MM.1S (cell line): ENCODE data around the gene ERO1B.

Experiments
- DNase-seq: peaks from one replicate; pipeline ENCODE4 v3.0.0-alpha.2; 2015
- H2AFZ ChIP-seq: fragments of 300-600 bp; sonication (generic); 2 replicates; pipeline ENCODE4 v1.6.0; 2016; ENCODE audit warnings: antibody characterized with exemption, low read length
- H3F3A ChIP-seq: fragments of 300-600 bp; sonication (generic); 2 replicates; pipeline ENCODE4 v1.6.1; 2016; ENCODE audit warnings: mild to moderate bottlenecking, antibody characterized with exemption, low read length, moderate library complexity, mixed read lengths; ENCODE audit not compliant: insufficient read depth
- H3K27ac ChIP-seq: fragments of 300-600 bp; sonication (generic); 2 replicates; pipeline ENCODE4 v1.5.1; 2016; ENCODE audit warnings: mild to moderate bottlenecking, low read length
- H3K27me3 ChIP-seq: fragments of 300-600 bp; sonication (generic); replicated peaks from 2 replicates; pipeline ENCODE4 v1.6.0; 2016; ENCODE audit warnings: low read length; ENCODE audit not compliant: insufficient read depth
- H3K36me3 ChIP-seq: fragments of 300-600 bp; sonication (generic); replicated peaks from 2 replicates; pipeline ENCODE4 v1.6.1; 2016; ENCODE audit warnings: mild to moderate bottlenecking, low read length, mixed read lengths; ENCODE audit not compliant: insufficient read depth
- H3K4me1 ChIP-seq: fragments of 300-600 bp; sonication (generic); 2 replicates; pipeline ENCODE4 v1.6.1; 2016; ENCODE audit warnings: low read length, mixed read lengths
- H3K4me2 ChIP-seq: fragments of 300-600 bp; sonication (generic); 2 replicates; pipeline ENCODE4 v1.6.0; 2016; ENCODE audit warnings: low read depth, low read length
- H3K4me3 ChIP-seq: fragments of 300-600 bp; sonication (generic); 2 replicates; pipeline ENCODE4 v1.5.1; 2016; ENCODE audit warnings: low read length, mixed read lengths
- H3K79me2 ChIP-seq: fragments of 300-600 bp; sonication (generic); 2 replicates; pipeline ENCODE4 v1.6.1; 2016; ENCODE audit warnings: mixed run types, low read length, mixed read lengths
- H3K9ac ChIP-seq: fragments of 300-600 bp; sonication (generic); 2 replicates; pipeline ENCODE4 v1.6.1; 2016; ENCODE audit warnings: low read length, mixed read lengths
- H3K9me2 ChIP-seq: fragments of 300-600 bp; sonication (generic); replicated peaks from 2 replicates; pipeline ENCODE4 v1.6.1; 2016; ENCODE audit warnings: mild to moderate bottlenecking, low read length, mixed read lengths; ENCODE audit not compliant: insufficient read depth
- H3K9me3 ChIP-seq: fragments of 300-600 bp; sonication (generic); replicated peaks from 2 replicates; pipeline ENCODE4 v1.6.1; 2016; ENCODE audit warnings: mild to moderate bottlenecking, low read length, mixed read lengths; ENCODE audit not compliant: insufficient read depth
- H4K20me1 ChIP-seq: fragments of 300-600 bp; sonication (generic); 2 replicates; pipeline ENCODE4 v1.6.1; 2016; ENCODE audit warnings: mild to moderate bottlenecking, low read length, moderate library complexity, mixed read lengths; ENCODE audit not compliant: insufficient read depth
- CTCF ChIP-seq: fragments of 300-600 bp; sonication (generic); IDR thresholded peaks from 2 replicates; pipeline ENCODE4 v1.5.1; 2016; ENCODE audit warnings: antibody characterized with exemption, low read length, mixed read lengths
- EZH2 ChIP-seq: fragments of 300-600 bp; sonication (generic); optimal IDR thresholded peaks from 2 replicates; pipeline ENCODE3; 2017; ENCODE audit warnings: low read depth, mild to moderate bottlenecking, antibody characterized with exemption, low read length, mixed read lengths
- EZH2phosphoT487 ChIP-seq: fragments of 300-600 bp; sonication (generic); IDR thresholded peaks from 2 replicates; pipeline ENCODE4 v1.6.1; 2018; ENCODE audit warnings: antibody characterized with exemption, low read length

Gene ERO1B

GRCh38 chr1:236207569-236207968 is 74.2 kb downstream of the ERO1B start:
- no peaks in the 10 kb centered on the region for H3K27me3 ChIP-seq
- H3K9me2 ChIP-seq: no peaks in the 10 kb centered on the region
- H3K9me3 ChIP-seq: no peaks in the 10 kb centered on the region
- no peaks in the 10 kb centered on the region for H3F3A ChIP-seq
- no peak overlapping the region for H3K9ac ChIP-seq
- TF ChIP-seq CTCF (no peak), EZH2phosphoT487 (no peak), EZH2 (no peak)
- no peak overlapping the region for H2AFZ ChIP-seq
- no peak overlapping the region for H3K4me2 ChIP-seq
- no peaks in the 10 kb centered on the region for H3K36me3 ChIP-seq
- no peak for DNase-seq
- no peak overlapping the region for H3K4me3 ChIP-seq
- H3K4me1 ChIP-seq: no peaks in the 10 kb centered on the region
- H3K27ac ChIP-seq: no peak overlapping the region
- H3K79me2 ChIP-seq: no peaks in the 10 kb centered on the region
- no peaks in the 10 kb centered on the region for H4K20me1 ChIP-seq

GRCh38 chr1:236207121-236207520 is 74.6 kb downstream of the ERO1B start:
- Histone ChIP-seq H3K4me2 (no peak overlapping the region), H3K9ac (no peak overlapping the region), H3K36me3 (no peaks in the 10 kb centered on the region), H2AFZ (no peak overlapping the region), H3K27me3 (no peaks in the 10 kb centered on the region), H3K79me2 (no peaks in the 10 kb centered on the region), H4K20me1 (no peaks in the 10 kb centered on the region), H3K9me3 (no peaks in the 10 kb centered on the region), H3K27ac (no peak overlapping the region), H3K4me3 (no peak overlapping the region), H3K4me1 (no peaks in the 10 kb centered on the region), H3K9me2 (no peaks in the 10 kb centered on the region), H3F3A (no peaks in the 10 kb centered on the region)
- TF ChIP-seq CTCF (no peak), EZH2 (no peak), EZH2phosphoT487 (no peak)
- no peak for DNase-seq

- no peak for TF ChIP-seq CTCF
- no peak for TF ChIP-seq EZH2phosphoT487
- no peak for TF ChIP-seq EZH2
- Histone ChIP-seq H2AFZ (no peak overlapping the region), H3K9ac (no peak overlapping the region)
Measured at GRCh38 chr1:236206548-236206947, 75.2 kb downstream of the ERO1B start.

More at GRCh38 chr1:236206548-236206947, 75.2 kb downstream of the ERO1B start:
- Histone ChIP-seq H3K27ac (no peak overlapping the region), H4K20me1 (no peaks in the 10 kb centered on the region), H3F3A (no peaks in the 10 kb centered on the region), H3K36me3 (no peaks in the 10 kb centered on the region), H3K9me3 (no peaks in the 10 kb centered on the region), H3K4me3 (no peak overlapping the region), H3K9me2 (no peaks in the 10 kb centered on the region), H3K4me1 (no peaks in the 10 kb centered on the region), H3K27me3 (no peaks in the 10 kb centered on the region), H3K79me2 (no peaks in the 10 kb centered on the region), H3K4me2 (no peak overlapping the region)
- DNase-seq: no peak
